ENCODE data around the gene LRR1.
"Not testable (repeated sequence)": the region's sequence is repeated elsewhere in the genome, so short reads cannot be mapped to it uniquely, and the experiment has no call there.

The LRR1 gene

GRCh38 chr14:49634547-49635334 is 36.0 kb downstream of the LRR1 start, which contains the start of gene DNAAF2:
TSS of gene DNAAF2 (minus strand) at chr14:49635244. CDS start at chr14:49635149, 95 bp downstream.
- peak; percentile 68 for DNase-seq

GRCh38 chr14:49636866-49637265 is 38.1 kb downstream of the LRR1 start:
- DNase-seq = no peak

GRCh38 chr14:49637534-49638078 is 38.9 kb downstream of the LRR1 start:
- DNase-seq = no peak

GRCh38 chr14:49640540-49641417 is 42.0 kb downstream of the LRR1 start:
- DNase-seq = no peak

GRCh38 chr14:49641697-49642129 is 43.0 kb downstream of the LRR1 start:
- no peak for DNase-seq

- no peak for DNase-seq
These were observed 43.4 kb downstream of the LRR1 start for GRCh38 chr14:49642163-49642562.

- DNase-seq = no peak
These were observed 54.8 kb downstream of the LRR1 start for GRCh38 chr14:49653508-49653907.

- no peak for DNase-seq
These were observed 55.8 kb downstream of the LRR1 start for GRCh38 chr14:49654511-49654910.

- DNase-seq = not testable (repeated sequence)
These were observed 58.8 kb downstream of the LRR1 start for GRCh38 chr14:49657500-49657899.

- no peak for DNase-seq
These were observed 61.1 kb downstream of the LRR1 start for GRCh38 chr14:49659526-49660455.
